DMS 273 (cell line): ENCODE results near the gene HOXB3.

Experiments
- DNase-seq: peaks from one replicate; lab custom pipeline; 2025; ENCODE audit not compliant: unreplicated experiment; lab: John Stamatoyannopoulos, UW

Gene HOXB3

DNA sequence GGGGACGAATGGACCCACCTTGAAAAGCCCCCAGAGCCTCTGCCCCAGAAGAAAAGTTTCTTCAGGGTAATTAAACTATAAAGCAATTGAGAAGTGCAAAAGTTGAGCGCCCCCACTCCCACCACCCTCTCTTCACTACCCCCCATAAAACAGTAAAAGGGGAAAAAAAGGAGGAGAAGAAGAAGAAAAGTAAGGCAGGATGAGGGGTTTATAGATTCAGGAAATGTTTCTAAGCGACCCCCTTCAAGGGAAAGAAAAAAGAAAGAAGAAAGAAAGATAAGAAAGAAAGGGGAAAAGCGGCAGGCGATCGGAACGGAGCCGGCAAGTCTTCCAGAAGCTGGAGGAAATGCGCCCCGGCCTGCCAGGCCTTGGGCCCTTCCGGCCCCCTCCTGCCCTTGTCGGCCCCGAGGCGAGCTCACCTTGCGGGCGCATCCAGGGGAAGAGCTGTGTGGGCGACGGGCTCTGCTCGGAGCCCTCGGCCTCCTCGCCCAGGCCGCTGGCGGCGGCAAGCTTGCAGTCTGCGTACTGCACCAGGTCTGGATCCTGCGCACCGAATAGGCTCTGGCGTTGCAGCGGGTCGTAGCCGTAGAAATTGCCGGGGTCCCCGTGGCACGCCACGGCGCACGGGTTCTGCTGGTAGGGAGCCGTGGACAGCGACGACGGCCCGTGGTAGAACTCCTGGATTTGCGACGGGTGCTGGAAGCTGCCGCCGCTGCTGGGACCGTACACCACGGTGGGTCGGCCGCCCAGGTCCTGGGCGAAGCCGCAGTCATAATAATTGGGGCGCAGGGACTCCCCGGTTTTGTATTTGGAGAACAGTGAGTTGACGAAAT lies 24.0 kb upstream of the HOXB3 start:
- no peak for DNase-seq

DNA sequence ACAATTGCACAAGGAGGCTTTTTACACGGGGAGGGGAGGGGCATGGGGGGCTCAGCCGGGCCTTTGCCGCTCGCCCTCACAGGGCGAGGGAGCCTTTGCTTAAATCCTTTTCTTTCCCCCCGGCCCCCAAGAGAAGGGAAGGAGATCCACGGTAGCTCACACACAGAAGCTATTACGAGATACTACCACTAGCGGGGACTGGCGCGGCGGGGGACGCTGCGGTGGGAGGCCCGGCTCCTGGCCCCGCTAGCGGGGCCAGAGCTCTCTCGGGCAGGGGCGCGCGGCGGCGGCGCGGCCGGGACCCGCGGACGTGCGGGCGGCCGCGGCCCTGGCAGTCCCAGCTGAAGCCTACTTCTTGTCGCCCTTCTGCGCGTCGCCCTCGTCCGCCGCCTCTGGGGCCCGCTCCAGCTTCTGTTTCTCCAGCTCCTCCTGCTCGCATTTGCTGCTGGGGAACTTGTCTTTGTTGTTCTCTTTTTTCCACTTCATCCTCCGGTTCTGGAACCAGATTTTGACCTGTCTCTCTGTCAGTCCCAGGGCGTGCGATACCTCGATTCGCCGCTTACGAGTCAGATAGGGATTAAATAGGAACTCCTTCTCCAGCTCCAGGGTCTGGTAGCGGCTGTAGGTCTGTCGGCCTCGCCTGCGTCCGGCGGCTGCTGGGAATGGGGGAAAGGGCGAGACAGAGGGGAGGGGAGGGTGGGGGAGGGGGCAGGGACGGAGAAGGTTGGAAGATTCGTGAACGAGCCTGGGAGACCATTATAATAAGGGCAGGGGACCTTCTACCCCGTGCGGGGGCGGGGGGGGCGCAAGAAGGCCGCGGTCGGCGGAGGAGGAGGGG lies 23.0 kb upstream of the HOXB3 start:
- peak; percentile 48 for DNase-seq

DNA sequence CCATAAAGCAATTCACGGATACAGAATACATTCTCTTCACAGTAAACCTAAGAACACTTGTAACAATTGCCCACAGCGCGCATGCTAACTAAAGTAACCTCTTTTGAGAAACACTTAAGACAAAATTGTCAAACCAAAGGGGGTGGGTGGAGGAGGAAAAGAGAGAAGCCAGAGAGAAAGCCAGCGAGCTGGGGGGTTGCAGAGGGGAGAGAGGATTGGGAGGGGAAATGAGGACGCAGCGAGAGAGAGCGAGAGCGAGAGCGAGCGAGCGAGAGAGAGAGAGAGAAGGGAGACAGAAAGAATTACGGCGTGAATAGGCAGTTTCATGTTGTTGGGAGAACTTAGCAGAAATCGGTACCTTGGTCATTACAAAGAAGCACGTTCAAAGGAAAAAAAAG lies 22.4 kb upstream of the HOXB3 start:
- DNase-seq: no peak

DNA sequence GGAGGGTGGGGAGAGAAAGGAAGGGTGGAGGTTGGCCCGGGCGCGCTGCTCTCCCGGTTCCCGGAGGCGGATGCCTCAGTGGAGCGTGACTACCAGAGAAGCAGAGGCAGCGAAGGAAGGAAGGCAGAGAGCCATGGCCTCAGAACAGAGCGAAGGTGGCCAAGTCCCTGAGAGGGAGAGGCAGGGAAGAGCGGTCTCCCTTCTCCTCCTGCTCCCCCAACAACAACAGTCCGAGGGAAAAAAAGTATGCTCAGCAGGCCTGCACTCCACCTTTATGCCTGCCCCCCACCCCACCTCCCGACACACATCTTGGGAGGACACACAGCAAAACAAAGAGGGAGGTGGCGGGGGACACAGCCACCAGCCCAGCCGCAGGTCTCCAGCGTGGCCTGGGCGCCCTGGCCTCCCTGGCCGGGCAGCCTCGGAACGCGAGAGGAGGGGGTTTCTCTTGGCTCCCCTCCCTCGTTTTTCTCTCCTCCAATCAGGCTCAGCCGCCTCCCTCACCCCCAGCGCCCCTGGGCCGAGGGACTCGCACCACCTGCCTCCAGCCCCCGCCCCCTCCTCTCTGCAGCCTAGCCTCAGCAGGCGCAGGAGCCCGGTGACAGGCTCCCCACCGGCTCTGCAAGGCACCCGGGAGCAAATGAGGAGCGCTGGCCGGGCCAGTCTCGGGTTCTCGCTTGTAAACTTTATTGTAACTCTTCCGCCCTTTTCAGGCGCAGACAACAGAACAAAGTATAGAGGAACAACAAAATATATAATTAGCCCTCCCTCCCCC lies 21.8 kb upstream of the HOXB3 start:
- DNase-seq: no peak

DNA sequence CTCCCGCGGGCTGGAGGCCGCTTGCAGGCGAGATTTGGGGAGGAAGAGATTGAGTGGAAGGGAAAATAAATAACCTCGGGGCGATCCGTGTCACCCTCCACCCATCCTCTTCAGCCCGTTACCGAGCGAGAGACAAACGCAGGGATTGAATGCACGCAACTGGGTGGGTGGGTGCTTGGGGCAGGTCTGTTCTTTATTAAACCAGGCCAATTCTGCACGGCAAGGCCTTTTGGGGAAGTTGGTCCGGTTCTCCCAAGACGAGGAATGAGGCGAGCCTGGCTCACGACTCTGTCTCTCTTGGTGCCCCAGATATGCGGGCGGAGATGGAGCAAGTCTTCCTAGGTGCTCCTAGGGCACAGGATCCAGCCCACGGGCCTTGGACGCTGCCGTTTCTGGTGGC lies 21.2 kb upstream of the HOXB3 start:
- no peak for DNase-seq

DNA sequence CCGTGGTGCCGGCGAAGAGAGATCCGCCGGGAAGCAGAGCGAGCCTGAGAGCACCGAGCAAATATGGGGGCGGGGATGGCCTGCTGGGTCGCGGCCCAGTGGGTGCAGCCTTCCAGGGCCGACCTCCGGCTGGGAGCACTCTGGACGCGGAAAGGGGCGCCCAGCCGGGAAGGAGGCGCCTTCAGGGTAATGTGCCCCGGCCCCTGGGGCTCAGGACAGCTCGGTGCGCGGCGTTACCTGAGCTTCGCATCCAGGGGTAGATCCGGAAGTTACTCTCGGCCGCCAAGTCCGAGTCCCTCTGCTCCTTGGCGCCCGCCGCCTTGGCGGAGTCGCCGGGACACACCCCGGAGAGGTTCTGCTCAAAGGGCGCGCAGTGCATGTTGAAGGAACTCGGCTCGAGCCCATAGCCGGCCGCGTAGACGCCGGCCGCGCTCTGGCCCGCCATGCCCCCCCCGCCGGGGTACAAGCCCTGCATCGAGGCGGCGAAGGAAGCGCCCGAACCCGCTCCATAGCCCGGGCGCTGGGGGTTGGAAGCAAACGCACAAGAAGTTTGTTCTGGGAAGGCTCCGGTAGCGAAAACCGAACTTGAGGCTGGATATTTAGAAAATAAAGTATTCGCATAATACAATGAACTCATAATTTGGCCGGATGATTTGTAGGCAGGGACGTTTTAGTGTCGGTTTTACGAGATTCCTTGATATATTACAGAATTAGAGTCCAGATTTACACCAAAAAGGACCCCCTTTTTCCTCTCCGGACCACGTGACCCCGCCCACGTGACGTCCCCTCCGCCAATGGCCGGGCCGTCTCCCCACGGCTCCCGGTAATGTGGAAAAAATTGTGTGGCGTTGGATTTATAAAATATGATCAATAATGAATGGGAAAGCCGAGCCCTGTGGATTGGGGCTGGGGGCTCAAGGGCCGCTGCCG lies 20.5 kb upstream of the HOXB3 start, which contains the start of gene HOXB7:
Gene HOXB7 (minus strand): TSS at position 736 of the 930 bp plus-strand sequence. CDS start 99 bp downstream, at position 637.
- DNase-seq: peak; percentile 61

DNA sequence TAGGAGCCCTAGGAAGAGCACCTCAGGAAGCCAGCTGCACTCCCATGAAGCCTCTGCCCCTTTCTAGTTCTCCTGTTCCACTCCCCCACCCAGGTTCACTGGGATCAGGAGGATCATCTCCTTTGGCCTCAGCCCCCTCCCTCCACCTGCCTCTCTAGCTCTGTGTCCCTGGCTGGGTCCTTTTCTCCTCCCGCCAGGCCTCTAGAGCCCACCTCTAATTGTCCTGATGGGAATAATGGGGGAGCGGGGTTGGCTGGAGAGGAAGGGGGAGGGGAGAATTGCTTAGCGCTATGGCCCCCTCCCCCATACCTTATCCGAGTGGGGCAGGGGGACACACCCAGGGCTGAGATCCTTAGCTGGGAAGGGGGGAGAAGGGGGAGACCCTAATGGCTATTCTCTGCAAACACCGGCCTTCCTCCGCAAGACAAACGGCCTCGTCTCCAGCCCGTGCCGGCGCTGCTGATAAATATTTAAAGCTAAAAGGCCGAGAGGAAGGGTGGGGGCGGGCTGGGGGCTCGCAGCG lies 19.8 kb upstream of the HOXB3 start:
- peak; percentile 37 for DNase-seq

DNA sequence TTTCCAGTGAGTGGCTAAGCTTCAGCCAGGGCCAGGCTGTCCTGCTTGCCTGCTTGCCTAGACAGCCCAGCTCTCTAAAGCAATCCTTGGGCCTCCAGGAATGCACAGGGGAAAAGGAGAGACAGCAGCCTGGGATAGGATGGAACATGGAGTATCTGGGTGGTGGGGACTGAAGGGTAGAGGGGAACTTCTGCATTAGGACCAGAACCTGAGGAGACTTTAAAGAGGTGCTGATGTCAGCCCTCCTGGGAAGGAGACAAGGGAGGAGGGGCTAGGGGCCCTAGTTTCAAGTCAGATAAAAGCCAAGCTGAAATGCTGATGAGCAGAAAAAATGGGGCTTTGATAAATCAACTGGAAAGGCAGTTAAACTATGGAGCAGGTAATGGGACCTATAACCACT lies 19.0 kb upstream of the HOXB3 start:
- no peak for DNase-seq

DNA sequence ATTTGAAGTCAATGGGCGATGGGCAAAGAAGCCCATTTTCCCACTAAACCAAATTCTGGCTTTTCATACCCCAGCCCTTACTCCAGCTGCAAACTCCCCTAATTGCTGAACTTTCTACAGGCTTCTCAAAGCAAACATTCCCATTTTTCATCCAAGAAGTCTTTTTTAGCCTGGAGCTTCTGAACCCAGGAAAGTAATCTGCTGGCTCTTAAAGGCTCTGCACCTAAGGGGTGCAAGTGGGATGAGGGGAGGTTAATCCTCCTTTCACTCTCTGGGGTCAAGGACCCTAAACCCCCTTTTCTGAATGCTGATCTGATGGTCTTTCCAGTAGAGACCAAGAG lies 18.4 kb upstream of the HOXB3 start:
- DNase-seq: no peak

DNA sequence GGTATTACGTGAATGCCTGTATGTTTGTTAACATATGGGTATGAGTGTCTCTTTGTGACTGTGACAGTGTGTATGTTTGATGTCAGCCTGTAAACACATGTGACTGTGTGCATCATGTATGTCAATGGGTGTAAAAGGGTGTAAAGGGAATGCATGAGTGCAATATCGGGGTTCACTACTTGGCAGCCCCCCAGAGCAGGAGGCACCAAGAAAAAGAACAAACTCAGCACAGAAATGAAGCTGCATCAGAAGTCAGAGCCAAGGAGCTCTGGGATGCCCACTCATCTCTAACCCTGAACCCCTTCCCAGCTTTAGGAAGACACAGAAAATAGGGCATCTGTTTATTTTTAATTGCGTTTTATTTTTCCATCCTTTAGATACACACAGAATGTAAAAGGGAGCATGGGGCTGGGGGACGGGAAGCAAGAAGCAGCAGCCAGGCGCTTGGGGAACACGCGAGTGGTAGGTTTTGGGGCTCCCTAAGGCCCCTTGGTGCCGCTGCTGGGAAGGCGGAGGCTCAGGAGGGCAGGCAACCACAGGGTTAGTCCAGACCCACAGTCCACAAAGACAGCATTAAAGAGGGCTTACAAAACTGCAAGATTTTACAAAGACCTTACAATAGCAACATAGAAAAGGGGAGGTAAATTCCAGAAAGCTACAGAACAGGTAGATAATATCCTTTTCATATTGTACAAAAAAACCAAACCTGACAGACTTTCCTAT lies 17.0 kb upstream of the HOXB3 start:
- no peak for DNase-seq

DNA sequence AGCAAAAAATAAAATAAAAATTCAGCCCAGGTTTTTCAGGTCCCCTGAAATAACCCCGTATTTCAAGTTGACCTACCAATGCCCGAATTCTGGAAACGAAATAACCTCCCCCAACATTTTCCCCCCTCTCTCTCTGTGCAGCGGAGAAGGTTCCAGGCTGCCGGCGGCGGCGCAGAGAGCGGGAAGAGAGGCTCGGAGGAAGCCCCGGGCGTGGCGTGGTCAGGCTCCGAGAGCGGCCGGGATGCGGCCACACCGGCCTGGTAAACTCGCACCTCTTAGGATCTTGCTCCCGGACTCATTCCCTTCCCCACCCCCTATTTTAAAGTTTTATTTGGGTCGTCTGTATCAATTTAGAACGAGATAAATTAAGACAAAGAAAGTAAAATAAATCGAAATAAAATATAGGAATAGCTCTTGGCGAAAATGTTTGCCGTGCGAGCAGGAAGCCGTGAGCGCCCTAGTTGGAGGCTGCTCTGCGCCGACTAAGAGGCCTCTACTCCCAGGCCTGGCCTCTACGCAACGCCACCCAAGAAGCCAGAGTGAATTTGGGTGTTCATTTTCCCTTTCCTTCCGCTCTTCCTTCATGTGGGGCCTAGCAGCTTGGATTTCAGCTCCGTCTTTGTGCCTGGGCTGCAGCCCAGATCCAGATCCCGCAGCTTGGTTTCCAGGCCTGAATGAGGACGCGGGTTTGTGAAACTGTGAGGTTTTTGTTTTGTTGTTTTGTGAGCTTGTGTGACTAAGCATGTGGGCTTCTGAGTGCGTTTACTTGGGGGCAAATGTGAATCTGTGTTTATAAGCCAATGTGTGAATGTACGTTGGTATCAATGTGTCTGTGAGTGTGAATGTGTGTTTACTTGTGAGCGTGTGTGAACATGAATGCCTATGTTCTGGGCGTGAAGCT lies 16.2 kb upstream of the HOXB3 start:
- DNase-seq: no peak

DNA sequence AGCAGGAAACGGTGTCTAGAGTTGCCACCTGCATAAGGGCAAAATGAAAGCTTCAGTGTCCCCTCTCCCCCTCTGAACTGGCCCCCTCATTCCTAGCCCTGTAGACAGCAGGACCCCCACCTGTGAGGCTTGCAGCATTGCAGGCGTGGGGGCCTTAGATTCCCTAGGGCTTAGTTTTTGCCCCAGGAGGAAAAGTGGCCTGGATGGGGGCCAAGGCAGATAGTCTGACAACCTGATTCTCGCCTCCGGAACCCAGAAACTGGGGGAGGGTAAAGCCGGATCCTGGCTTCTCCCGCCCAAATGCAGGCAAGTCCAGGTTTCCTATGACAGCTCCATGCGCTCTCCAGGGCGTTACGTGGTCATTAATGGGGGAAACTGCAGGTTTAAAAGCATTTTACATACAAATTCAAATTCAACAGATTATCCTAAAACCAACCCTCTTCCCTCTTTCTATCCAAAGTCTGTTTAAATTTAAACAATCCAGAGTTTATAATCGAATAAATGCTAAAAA lies 15.4 kb upstream of the HOXB3 start:
- DNase-seq: no peak

DNA sequence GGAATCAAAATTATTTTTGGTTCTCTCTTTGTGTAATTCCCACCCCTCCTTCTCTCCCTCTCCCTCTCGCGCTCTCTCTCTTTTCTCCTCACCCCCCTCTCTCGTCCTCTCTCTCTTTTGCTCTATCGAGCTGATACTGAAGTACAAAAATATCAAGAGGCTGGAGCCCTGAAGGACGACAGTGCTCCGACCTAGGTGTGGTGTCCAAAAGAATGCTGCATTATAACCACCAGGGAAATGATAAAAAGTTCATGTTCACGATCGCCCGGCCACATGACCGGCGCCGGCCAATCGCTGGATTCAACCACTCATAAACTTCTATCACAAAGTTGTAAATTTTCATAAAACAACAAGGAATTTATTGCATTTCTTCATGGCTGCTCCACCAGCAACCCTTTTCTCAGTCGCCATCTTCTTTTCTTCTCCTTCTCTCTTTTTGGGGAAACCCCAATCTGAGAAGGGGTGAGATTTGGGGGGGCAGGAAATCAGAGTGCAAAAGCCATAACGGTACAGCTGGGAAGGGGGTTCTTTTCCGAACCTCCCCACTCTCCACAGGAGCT lies 14.8 kb upstream of the HOXB3 start, which contains the start of gene HOXB6:
Gene HOXB6 (minus strand): TSS at position 217 of the 560 bp plus-strand sequence. CDS start 6,836 bp downstream, outside the sequence.
- DNase-seq: no peak

DNA sequence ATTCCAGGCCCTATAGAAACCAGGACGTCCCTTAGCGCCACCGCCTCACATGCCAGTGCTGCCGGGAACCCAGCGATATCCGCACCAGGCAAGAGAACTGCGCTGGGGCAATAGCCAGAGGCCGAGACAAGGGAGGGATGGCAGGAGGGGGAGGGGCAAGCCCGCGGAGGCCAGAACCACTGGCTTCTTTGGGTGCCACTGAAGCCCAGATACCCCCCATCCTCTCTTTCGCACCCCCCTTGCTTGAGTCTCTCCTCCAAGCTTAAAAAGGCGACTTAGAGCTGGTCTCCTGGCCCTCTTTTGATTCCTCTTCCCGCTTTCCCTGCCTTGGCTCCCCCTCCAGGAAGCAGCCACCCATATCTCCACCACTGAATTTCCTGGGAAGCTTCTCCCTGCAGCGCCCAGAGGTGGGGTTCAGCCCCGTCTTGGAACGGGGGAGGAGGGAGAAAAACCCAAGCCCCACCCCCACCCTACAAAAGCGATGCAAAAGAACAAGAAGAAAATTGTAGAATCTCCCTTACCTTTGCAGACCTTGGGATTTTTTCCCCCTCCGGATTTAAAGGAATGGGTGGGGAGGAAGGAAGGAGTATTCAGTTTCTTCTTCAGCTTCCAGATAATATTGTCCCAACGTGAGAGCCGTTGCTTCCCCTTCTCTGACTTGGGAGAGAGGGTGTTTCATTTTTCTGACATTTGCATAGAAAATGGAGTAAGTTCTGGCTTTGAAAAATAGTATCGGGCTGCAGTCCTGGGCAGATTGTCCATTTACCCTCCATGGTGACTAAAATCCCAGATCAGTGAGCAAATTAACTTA lies 14.1 kb upstream of the HOXB3 start:
- no peak for DNase-seq

DNA sequence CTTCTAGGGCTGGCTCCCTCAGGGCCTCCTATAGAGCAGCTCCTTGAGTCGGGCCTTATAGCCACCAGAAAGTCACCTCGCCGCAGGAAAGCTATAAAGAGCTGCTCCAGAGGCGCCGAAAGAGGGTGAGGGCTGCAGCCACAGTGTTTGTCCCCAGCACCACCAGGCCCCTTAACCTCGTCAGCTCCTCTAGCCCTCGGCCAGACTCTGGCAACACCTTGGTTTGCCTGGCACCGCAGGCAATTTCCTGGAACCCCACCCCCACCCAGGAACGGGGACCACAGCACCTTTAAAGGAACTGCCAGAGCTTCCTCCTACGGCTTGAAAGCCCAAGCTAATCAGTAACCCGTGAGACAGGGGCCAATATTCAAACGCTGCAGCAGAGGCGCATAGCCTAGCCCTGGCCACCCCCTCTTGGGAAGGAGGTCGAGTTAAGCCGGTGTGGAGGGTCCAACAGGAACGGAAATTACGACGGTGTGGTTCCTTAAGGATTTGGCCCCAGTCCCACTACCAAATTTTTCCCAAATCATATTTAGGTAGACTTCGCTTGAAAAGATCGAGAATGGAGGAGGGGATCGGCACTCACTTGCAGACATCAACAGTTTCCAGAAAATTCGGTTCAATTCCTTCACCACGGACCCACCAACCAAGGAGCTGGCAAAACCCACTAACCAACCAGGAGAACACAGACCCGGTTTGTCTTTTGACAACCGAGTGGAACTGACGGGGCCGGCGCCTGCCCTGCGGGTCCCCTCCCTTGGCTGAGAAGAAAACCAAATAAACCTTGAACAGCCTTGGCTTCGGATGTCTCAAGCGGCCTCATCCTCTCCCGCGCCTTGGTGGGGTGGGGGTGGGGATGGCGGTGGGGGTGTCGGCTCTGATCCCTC lies 11.7 kb upstream of the HOXB3 start:
- DNase-seq: no peak

DNA sequence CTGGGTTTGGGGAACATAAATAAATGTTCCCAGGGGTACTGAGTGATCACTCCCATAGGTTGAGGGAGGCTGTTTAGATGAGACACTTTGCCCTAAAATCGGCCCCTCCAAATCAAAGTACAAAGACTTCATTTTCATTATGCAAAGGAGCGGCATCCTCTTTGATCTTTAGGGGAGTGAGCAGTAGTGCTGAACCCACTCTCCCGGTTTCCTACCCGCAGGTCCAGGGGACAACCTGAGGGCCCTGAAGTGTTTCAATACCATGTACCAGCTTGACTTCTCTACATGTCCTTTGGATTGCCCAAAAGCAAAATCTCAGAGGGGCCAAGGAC lies 11.1 kb upstream of the HOXB3 start:
- DNase-seq: no peak
